Neural progenitor cell (in vitro differentiated cells): ENCODE measurements around the gene PCDHA13. TPM values are rescaled to one million over a fixed set of nuclear protein-coding genes. Genes with fewer than 3 reads are reported as not detected.
"Not testable (repeated sequence)": the region's sequence is repeated elsewhere in the genome, so short reads cannot be mapped to it uniquely, and the experiment has no call there.

Source experiments
- DNase-seq: peaks from one replicate; pipeline ENCODE4 v3.0.0-alpha.2; 2016; ENCODE audit warnings: low spot score
- H2AFZ ChIP-seq: fragments of 200-600 bp; sonication (generic); replicated peaks from 2 replicates; pipeline ENCODE4 v1.6.1; 2016; ENCODE audit warnings: antibody characterized with exemption
- H3F3A ChIP-seq: fragments of 200-600 bp; sonication (generic); 2 replicates; pipeline ENCODE4 v1.6.1; 2016; ENCODE audit warnings: antibody characterized with exemption, low read depth
- H3K27ac ChIP-seq: fragments of 200-600 bp; sonication (generic); 2 replicates; pipeline ENCODE4 v1.5.1; 2016; ENCODE audit warnings: mild to moderate bottlenecking
- H3K27me3 ChIP-seq: fragments of 200-600 bp; sonication (generic); 2 replicates; pipeline ENCODE4 v1.6.1; 2016; ENCODE audit warnings: mild to moderate bottlenecking, moderate library complexity
- H3K36me3 ChIP-seq: fragments of 200-600 bp; sonication (generic); 2 replicates; pipeline ENCODE4 v1.5.1; 2016
- H3K4me1 ChIP-seq: fragments of 200-600 bp; sonication (generic); 2 replicates; pipeline ENCODE4 v1.6.1; 2016; ENCODE audit warnings: mixed run types
- H3K4me2 ChIP-seq: fragments of 200-600 bp; sonication (generic); 2 replicates; pipeline ENCODE4 v1.6.1; 2016
- H3K4me3 ChIP-seq: fragments of 200-600 bp; sonication (generic); 2 replicates; pipeline ENCODE4 v1.5.1; 2016
- H3K79me2 ChIP-seq: fragments of 200-600 bp; sonication (generic); 2 replicates; pipeline ENCODE4 v1.6.1; 2016; ENCODE audit warnings: low read depth
- H3K9ac ChIP-seq: fragments of 200-600 bp; sonication (generic); 2 replicates; pipeline ENCODE4 v1.6.1; 2016
- H3K9me3 ChIP-seq: fragments of 200-600 bp; sonication (generic); 2 replicates; pipeline ENCODE4 v1.5.1; 2016; ENCODE audit warnings: low read depth
- H4K20me1 ChIP-seq: fragments of 200-600 bp; sonication (generic); 2 replicates; pipeline ENCODE4 v1.6.1; 2016; ENCODE audit warnings: low read depth
- H3K27ac Mint-ChIP-seq: 3 replicates; pipeline ENCODE4 v1.8.0; 2021; ENCODE audit warnings: mixed read lengths
- H3K27me3 Mint-ChIP-seq: 2 replicates; pipeline ENCODE4 v1.8.0; 2022; ENCODE audit warnings: low read depth, mild to moderate bottlenecking, inconsistent platforms, moderate library complexity, mixed read lengths; ENCODE audit not compliant: insufficient read depth
- H3K36me3 Mint-ChIP-seq: 3 replicates; pipeline ENCODE4 v1.8.0; 2021; ENCODE audit warnings: mixed read lengths
- H3K4me1 Mint-ChIP-seq: 3 replicates; pipeline ENCODE4 v1.8.0; 2021; ENCODE audit warnings: mixed read lengths
- H3K4me3 Mint-ChIP-seq: 3 replicates; pipeline ENCODE4 v1.8.0; 2021; ENCODE audit warnings: mild to moderate bottlenecking, moderate library complexity, mixed read lengths
- H3K9me3 Mint-ChIP-seq: 3 replicates; pipeline ENCODE4 v1.8.0; 2020; ENCODE audit warnings: mixed read lengths
- CTCF ChIP-seq: fragments of 200-600 bp; sonication (generic); IDR thresholded peaks from 2 replicates; pipeline ENCODE4 v1.5.1; 2017; ENCODE audit warnings: antibody characterized with exemption, mild to moderate bottlenecking
- EZH2 ChIP-seq: fragments of 200-600 bp; sonication (generic); IDR thresholded peaks from 2 replicates; pipeline ENCODE4 v1.6.1; 2017; ENCODE audit warnings: antibody characterized with exemption, mild to moderate bottlenecking, moderate library complexity
- EZH2phosphoT487 ChIP-seq: fragments of 200-600 bp; sonication (generic); IDR thresholded peaks from 2 replicates; pipeline ENCODE4 v1.6.1; 2017; ENCODE audit warnings: antibody characterized with exemption
- total RNA-seq: library from RNA; depleted of rRNA; stranded (reverse); fragments of >200 nt; gene quantifications from 2 replicates; pipeline ENCODE4 v1.2.3, GENCODE V29; 2015; ENCODE audit warnings: low replicate concordance

The PCDHA13 gene
- total RNA-seq, 1 donor from 2014 or later = 2.3 TPM

GRCh38 chr5:140875085-140876065 is 6.5 kb upstream of the PCDHA13 start, which contains the start of gene PCDHA12:
TSS of gene PCDHA12 (plus strand) at chr5:140875308. CDS start at chr5:140875473, 165 bp downstream.
- H3K36me3 Mint-ChIP-seq = peaks cover 49% of the 10 kb centered on the region
- no peak within 1 kb of the TSS for H3K9ac ChIP-seq
- peak; percentile 68 for DNase-seq

DNA sequence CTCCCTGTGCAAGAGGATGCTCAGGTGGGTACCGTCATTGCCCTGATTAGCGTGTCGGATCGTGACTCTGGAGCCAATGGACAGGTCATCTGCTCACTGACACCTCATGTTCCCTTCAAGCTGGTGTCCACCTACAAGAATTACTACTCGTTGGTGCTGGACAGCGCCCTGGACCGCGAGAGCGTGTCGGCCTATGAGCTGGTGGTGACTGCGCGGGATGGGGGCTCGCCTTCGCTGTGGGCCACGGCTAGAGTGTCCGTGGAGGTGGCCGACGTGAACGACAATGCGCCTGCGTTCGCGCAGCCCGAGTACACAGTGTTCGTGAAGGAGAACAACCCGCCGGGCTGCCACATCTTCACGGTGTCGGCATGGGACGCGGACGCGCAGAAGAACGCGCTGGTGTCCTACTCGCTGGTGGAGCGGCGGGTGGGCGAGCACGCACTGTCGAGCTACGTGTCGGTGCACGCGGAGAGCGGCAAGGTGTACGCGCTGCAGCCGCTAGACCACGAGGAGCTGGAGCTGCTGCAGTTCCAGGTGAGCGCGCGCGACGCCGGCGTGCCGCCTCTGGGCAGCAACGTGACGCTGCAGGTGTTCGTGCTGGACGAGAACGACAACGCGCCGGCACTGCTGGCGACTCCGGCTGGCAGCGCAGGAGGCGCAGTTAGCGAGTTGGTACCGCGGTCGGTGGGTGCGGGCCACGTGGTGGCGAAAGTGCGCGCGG is 5.2 kb upstream of the PCDHA13 start:
- H3K27ac Mint-ChIP-seq, H4K20me1 ChIP-seq, DNase-seq, H3K27ac ChIP-seq, H3K4me2 ChIP-seq, H2AFZ ChIP-seq, H3K27me3 ChIP-seq, H3K4me1 Mint-ChIP-seq, H3K4me3 Mint-ChIP-seq, H3K27me3 Mint-ChIP-seq, H3K4me3 ChIP-seq, H3K9me3 ChIP-seq, H3K4me1 ChIP-seq, H3K36me3 ChIP-seq, H3K9ac ChIP-seq, H3F3A ChIP-seq: not testable (repeated sequence)
- H3K79me2 ChIP-seq = peaks cover 11% of the 10 kb centered on the region
- Mint-ChIP-seq H3K9me3 (peaks cover 44% of the 10 kb centered on the region), H3K36me3 (peaks cover 52% of the 10 kb centered on the region)

More at GRCh38 chr5:140875085-140876065, 6.5 kb upstream of the PCDHA13 start, which contains the start of gene PCDHA12:
- Mint-ChIP-seq H3K4me3 (peak within 1 kb of the TSS; percentile 94), H3K4me1 (peaks cover 4% of the 10 kb centered on the region), H3K27ac (peak within 1 kb of the TSS; percentile 90), H3K9me3 (peaks cover 38% of the 10 kb centered on the region), H3K27me3 (peaks cover 3% of the 10 kb centered on the region)
- no peaks in the 10 kb centered on the region for H3K36me3 ChIP-seq
- H3F3A ChIP-seq = peaks cover 7% of the 10 kb centered on the region
- peak within 1 kb of the TSS; percentile 69 for H2AFZ ChIP-seq
- peak within 1 kb of the TSS; percentile 58 for H3K4me3 ChIP-seq
- H4K20me1 ChIP-seq = no peaks in the 10 kb centered on the region
- H3K4me1 ChIP-seq = no peaks in the 10 kb centered on the region
- peak within 1 kb of the TSS; percentile 56 for H3K4me2 ChIP-seq
- H3K9me3 ChIP-seq = no peaks in the 10 kb centered on the region
- H3K79me2 ChIP-seq = peaks cover 11% of the 10 kb centered on the region
- no peak within 1 kb of the TSS for H3K27ac ChIP-seq
- TF ChIP-seq EZH2phosphoT487 (no peak), EZH2 (no peak), CTCF (peak; percentile 63)
- no peaks in the 10 kb centered on the region for H3K27me3 ChIP-seq

DNA sequence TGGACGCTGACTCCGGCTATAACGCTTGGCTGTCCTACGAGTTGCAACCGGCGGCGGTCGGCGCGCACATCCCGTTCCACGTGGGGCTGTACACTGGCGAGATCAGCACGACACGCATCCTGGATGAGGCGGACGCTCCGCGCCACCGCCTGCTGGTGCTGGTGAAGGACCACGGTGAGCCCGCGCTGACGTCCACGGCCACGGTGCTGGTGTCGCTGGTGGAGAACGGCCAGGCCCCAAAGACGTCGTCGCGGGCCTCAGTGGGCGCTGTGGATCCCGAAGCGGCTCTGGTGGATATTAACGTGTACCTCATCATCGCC is 4.7 kb upstream of the PCDHA13 start:
- no peak overlapping the region for H3K4me2 ChIP-seq
- Mint-ChIP-seq H3K36me3 (peaks cover 53% of the 10 kb centered on the region), H3K4me3 (no peak overlapping the region), H3K4me1 (peaks cover 4% of the 10 kb centered on the region), H3K27me3 (peaks cover 3% of the 10 kb centered on the region), H3K27ac (no peak overlapping the region), H3K9me3 (peaks cover 42% of the 10 kb centered on the region)
- H3K4me1 ChIP-seq = no peaks in the 10 kb centered on the region
- H3K79me2 ChIP-seq = peaks cover 7% of the 10 kb centered on the region
- H3F3A ChIP-seq = peaks cover 7% of the 10 kb centered on the region
- no peak overlapping the region for H2AFZ ChIP-seq
- no peaks in the 10 kb centered on the region for H3K9me3 ChIP-seq
- no peaks in the 10 kb centered on the region for H3K27me3 ChIP-seq
- no peaks in the 10 kb centered on the region for H3K36me3 ChIP-seq
- no peak for DNase-seq
- TF ChIP-seq CTCF (no peak), EZH2 (no peak), EZH2phosphoT487 (no peak)
- no peak overlapping the region for H3K9ac ChIP-seq
- H4K20me1 ChIP-seq = no peaks in the 10 kb centered on the region
- no peak overlapping the region for H3K27ac ChIP-seq
- H3K4me3 ChIP-seq = no peak overlapping the region
